NCI-H748 (cell line): Measurements from ENCODE around the gene ABCA1.

Experiments used
- DNase-seq: peaks from one replicate; lab custom pipeline; 2025; ENCODE audit not compliant: unreplicated experiment; lab: John Stamatoyannopoulos, UW

The ABCA1 gene

GRCh38 chr9:104805441-104805840, 122.5 kb downstream of the ABCA1 start:
- no peak for DNase-seq

GRCh38 chr9:104802906-104803305, 125.0 kb downstream of the ABCA1 start:
- no peak for DNase-seq

GRCh38 chr9:104802110-104802509, 125.8 kb downstream of the ABCA1 start:
- DNase-seq, result no peak

- no peak for DNase-seq
Measured at GRCh38 chr9:104800068-104800785, 127.7 kb downstream of the ABCA1 start.

GRCh38 chr9:104798209-104798995, 129.6 kb downstream of the ABCA1 start:
- no peak for DNase-seq

- DNase-seq, result peak; percentile 13
Measured at GRCh38 chr9:104795857-104796256, 132.1 kb downstream of the ABCA1 start.

- no peak for DNase-seq
Measured at GRCh38 chr9:104795082-104795481, 132.9 kb downstream of the ABCA1 start.

GRCh38 chr9:104794070-104794469, 133.9 kb downstream of the ABCA1 start:
- DNase-seq, result no peak

- DNase-seq, result no peak
Measured at GRCh38 chr9:104788251-104788650, 139.7 kb downstream of the ABCA1 start.

- no peak for DNase-seq
Measured at GRCh38 chr9:104787306-104788015, 140.5 kb downstream of the ABCA1 start.

GRCh38 chr9:104786293-104786692, 141.7 kb downstream of the ABCA1 start:
- DNase-seq, result peak; percentile 8

- no peak for DNase-seq
Measured at GRCh38 chr9:104784098-104784497, 143.9 kb downstream of the ABCA1 start.

- DNase-seq, result no peak
Measured at GRCh38 chr9:104783588-104783987, 144.4 kb downstream of the ABCA1 start.

- peak; percentile 25 for DNase-seq
Measured at GRCh38 chr9:104780796-104781395, 147.1 kb downstream of the ABCA1 start.

GRCh38 chr9:104779946-104780535, 147.9 kb downstream of the ABCA1 start:
- DNase-seq, result no peak

- DNase-seq, result peak; percentile 9
Measured at GRCh38 chr9:104779334-104779733, 148.6 kb downstream of the ABCA1 start.

- no peak for DNase-seq
Measured at GRCh38 chr9:104778802-104779201, 149.2 kb downstream of the ABCA1 start.

- no peak for DNase-seq
Measured at GRCh38 chr9:104776797-104777196, 151.2 kb downstream of the ABCA1 start.

GRCh38 chr9:104775976-104776375, 152.0 kb downstream of the ABCA1 start:
- DNase-seq, result no peak

GRCh38 chr9:104775574-104775936, 152.4 kb downstream of the ABCA1 start:
- DNase-seq, result no peak
